ENCODE data around the gene EDAR.

- no peak for TF ChIP-seq CTCF (IDR thresholded peaks at IDR 0.05)
- TF ChIP-seq POLR2A (IDR thresholded peaks at IDR 0.05) = no peak
These were observed 13.2 kb downstream of the EDAR start for GRCh38 chr2:108975613-108976435.
